ES-I3 (cell line): Measurements from ENCODE around the gene ADGRA1.

Source experiments
- H3K36me3 ChIP-seq: 2 replicates; pipeline ENCODE4 v1.6.1; 2013; ENCODE audit warnings: mild to moderate bottlenecking, low read length, control low read depth, moderate library complexity; ENCODE audit not compliant: insufficient read depth
- H3K4me1 ChIP-seq: 2 replicates; pipeline ENCODE4 v1.6.1; 2013; ENCODE audit warnings: mild to moderate bottlenecking, control low read depth, low read length; ENCODE audit not compliant: insufficient read depth
- H3K9ac ChIP-seq: 2 replicates; pipeline ENCODE4 v1.6.1; 2013; ENCODE audit warnings: low read depth, mild to moderate bottlenecking, low read length, moderate library complexity
- H3K9me3 ChIP-seq: 2 replicates; pipeline ENCODE4 v1.6.1; 2013; ENCODE audit warnings: mild to moderate bottlenecking, low read length, moderate library complexity; ENCODE audit not compliant: control insufficient read depth, insufficient read depth

Gene ADGRA1, protein sequence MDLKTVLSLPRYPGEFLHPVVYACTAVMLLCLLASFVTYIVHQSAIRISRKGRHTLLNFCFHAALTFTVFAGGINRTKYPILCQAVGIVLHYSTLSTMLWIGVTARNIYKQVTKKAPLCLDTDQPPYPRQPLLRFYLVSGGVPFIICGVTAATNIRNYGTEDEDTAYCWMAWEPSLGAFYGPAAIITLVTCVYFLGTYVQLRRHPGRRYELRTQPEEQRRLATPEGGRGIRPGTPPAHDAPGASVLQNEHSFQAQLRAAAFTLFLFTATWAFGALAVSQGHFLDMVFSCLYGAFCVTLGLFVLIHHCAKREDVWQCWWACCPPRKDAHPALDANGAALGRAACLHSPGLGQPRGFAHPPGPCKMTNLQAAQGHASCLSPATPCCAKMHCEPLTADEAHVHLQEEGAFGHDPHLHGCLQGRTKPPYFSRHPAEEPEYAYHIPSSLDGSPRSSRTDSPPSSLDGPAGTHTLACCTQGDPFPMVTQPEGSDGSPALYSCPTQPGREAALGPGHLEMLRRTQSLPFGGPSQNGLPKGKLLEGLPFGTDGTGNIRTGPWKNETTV

DNA sequence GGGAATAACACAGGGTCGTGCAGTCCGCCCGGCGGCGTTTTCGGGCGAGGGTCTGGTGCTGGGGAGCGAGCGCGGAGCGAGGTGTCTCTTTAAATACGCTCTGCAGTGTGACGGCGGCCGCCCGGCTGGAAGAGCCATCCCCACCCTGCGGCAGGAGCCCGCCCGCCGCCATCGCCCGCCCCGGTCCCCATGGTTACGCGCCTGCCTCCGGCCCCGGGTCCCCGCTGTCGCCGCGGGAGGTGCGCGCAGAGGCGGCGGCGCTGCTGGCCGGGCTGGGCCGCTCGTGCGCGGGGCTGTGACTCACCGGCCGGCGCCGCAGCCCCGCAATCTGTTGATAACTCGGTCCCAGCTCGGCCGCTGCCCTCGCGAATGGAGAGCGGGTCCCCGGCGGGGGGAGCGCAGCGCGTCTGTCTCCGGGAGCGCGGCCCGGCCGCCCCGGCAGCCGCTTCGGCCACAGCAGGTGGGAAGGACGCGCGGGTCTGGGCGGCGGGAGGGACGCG lies at the start of gene ADGRA1:
ADGRA1 (plus strand) TSS at position 246 of the 500 bp plus-strand sequence. CDS start 986 bp downstream, outside the sequence.
- Histone ChIP-seq H3K9me3 (no peaks in the 10 kb centered on the region), H3K9ac (peak within 1 kb of the TSS; percentile 53), H3K36me3 (no peaks in the 10 kb centered on the region), H3K4me1 (no peaks in the 10 kb centered on the region)

DNA sequence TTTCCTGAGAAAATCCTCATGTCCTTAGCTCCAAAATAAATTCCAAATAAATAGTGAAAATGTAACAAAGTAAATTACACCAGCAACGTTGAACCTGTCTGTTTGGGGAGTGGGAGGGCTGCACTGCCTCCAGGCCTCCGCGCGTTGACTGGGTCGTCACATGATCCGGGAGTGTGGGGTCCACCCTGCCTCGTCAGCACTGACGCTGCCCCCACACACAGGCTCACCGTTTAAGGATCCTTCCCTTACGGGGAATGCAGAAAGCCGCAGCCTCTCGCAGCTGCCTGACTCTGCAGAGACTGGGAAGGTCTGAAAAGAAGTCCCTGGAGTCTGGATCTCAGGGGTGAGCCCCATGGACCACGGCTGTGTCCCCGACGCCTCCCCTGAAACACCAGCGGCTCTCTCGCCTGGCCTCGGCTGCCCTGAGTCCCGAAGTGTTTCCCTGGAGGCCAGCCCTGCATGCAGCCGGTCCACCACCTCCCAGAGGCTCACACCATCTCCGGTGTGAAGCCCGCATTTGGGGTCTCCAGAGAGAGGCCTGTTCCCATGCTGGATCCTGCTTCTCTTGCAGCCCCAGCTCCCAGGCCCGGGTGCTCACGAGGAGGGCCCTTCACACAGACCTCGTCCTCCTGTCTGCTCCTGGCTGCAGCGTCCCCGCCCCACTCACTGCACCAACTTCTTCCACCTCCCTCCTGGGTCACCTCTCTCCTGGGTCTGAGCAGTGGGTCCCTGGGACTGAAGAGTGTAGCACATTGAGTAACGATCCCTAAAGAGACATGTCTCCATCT lies 49.5 kb upstream of the ADGRA1 start:
- Histone ChIP-seq H3K4me1 (no peaks in the 10 kb centered on the region), H3K9ac (no peak overlapping the region), H3K36me3 (no peaks in the 10 kb centered on the region), H3K9me3 (no peaks in the 10 kb centered on the region)

DNA sequence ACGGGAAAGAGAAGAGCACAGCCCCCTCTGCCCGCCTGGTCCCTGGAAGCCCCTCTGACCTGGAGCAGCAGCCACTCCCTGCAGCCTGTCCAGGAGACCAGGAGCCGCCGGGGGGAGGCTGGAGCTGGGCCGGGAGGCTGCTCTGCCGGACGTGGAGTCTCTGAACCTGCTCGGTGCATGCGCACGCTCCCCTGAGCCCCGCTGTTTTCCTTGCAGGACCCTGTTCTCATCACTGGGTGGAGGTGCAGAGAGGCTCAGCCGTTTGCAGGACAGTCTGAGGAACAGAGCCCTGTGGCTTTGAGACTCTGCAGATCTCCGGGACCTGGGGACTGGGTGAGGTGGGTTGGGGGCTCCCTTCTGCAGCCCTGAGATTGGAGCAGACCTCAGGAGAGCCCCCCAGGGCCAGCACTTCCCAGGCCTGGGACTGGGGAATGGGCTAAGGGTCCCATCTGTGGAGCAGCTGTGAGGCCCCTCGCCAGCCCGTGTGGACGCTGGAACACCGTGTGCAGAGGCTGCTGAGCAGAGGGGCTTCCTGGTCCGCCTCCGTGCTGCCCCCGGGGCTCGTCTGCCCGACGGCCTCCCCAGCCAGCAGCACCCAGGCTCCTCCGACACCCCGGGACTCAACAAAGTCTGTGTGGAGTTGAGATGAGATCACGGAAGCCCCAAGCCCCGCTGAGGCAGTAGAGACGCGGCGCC lies 48.5 kb upstream of the ADGRA1 start:
- H3K9ac ChIP-seq, result no peak overlapping the region
- no peaks in the 10 kb centered on the region for H3K36me3 ChIP-seq
- H3K9me3 ChIP-seq, result no peaks in the 10 kb centered on the region
- no peaks in the 10 kb centered on the region for H3K4me1 ChIP-seq

DNA sequence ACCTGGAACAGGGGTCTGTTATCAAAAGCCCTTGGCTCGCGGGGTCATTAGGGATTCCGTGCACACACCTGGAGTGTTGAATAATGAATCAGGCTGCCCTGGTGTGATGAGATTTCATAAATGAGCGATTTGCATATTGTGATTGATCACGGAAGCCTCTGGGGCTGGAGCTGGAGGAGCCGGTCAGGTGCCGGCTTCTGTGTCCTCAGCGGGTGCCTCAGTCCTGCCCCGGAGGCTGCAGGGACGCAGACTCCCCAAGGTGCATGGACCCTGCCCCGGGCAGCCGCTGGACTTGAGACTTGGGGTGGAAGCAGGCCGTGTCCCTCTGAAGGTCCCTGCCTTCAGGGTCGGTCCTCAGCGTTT lies 47.9 kb upstream of the ADGRA1 start:
- H3K4me1 ChIP-seq, result no peaks in the 10 kb centered on the region
- no peak overlapping the region for H3K9ac ChIP-seq
- H3K9me3 ChIP-seq, result no peaks in the 10 kb centered on the region
- no peaks in the 10 kb centered on the region for H3K36me3 ChIP-seq

DNA sequence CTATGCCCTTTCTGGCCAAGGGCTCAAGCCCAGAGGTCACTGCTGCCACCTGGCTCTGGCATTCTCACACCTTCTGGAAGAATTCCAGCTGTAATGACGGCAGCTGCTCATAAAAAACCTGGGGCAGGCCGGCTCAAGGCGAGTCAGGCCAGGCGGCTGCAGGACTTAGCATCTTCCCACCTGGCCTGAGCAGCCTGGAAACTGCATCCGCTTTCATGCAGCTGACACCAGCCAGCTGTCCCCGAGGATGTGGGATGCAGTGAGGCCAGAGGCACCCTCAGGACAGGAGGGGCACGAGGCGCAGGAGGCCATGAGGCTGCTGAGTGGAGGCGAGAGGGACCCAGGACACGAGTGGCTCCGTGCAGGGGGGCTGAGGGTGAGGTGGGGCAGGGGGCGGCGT lies 47.5 kb upstream of the ADGRA1 start:
- no peak overlapping the region for H3K9ac ChIP-seq
- no peaks in the 10 kb centered on the region for H3K36me3 ChIP-seq
- H3K4me1 ChIP-seq, result no peaks in the 10 kb centered on the region
- H3K9me3 ChIP-seq, result no peaks in the 10 kb centered on the region

DNA sequence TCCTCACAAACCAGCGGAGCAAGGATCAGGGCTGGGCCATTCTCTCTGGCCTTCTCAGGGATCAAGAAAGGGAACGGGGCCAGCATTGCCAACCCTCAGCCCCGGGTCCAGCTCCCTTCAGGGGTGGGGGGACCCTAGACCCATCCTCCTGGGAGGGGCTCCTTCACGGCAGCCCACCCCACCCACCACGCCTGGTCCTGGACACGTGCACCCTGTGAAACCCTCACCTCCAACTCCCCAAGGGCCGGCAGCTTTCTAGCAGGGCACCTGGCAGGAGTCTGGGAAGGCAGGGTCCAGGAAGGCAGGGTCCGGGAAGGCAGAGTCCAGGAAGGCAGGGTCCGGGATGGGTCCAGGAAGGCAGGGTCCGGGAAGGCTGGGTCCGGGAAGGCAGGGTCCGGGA lies 46.6 kb upstream of the ADGRA1 start:
- no peak overlapping the region for H3K9ac ChIP-seq
- H3K9me3 ChIP-seq, result no peaks in the 10 kb centered on the region
- H3K36me3 ChIP-seq, result no peaks in the 10 kb centered on the region
- no peaks in the 10 kb centered on the region for H3K4me1 ChIP-seq

DNA sequence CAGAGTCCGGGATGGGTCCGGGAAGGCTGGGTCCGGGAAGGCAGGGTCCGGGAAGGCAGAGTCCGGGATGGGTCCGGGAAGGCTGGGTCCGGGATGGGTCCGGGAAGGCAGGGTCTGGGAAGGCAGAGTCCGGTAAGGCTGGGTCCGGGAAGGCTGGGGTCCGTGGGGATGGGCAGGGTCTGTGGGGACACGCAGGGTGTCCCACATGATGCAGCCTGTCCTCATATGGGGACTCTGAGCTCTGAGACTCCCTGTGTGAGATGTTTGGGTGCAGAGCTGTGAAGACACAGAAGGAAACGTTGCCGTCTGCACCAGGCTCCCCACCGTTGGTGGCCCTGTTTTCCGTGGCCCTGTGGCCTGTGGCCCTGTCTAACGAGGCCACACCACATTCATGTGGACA lies 45.7 kb upstream of the ADGRA1 start:
- no peaks in the 10 kb centered on the region for H3K4me1 ChIP-seq
- H3K9ac ChIP-seq, result no peak overlapping the region
- H3K9me3 ChIP-seq, result no peaks in the 10 kb centered on the region
- H3K36me3 ChIP-seq, result no peaks in the 10 kb centered on the region

DNA sequence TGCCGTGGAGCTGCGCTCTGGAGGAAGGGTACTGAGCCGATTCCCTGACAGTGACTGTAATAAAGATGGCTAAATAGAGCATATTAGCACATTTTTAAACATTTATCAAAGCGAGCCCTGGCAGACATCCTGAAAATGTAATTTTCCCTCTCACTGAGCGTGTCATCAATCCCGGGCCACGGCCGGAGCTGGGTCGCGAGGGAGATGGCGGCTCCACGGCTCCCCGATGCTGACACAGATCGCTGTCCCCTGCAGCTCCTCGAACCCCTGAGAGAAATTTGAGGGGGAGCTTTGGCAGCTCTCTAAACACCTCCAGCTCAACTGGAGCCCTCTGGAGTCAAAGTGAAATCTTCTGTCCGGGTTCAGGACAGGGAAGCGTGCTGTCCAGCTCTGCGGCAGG lies 44.9 kb upstream of the ADGRA1 start:
- no peak overlapping the region for H3K9ac ChIP-seq
- no peaks in the 10 kb centered on the region for H3K4me1 ChIP-seq
- H3K36me3 ChIP-seq, result no peaks in the 10 kb centered on the region
- no peaks in the 10 kb centered on the region for H3K9me3 ChIP-seq

DNA sequence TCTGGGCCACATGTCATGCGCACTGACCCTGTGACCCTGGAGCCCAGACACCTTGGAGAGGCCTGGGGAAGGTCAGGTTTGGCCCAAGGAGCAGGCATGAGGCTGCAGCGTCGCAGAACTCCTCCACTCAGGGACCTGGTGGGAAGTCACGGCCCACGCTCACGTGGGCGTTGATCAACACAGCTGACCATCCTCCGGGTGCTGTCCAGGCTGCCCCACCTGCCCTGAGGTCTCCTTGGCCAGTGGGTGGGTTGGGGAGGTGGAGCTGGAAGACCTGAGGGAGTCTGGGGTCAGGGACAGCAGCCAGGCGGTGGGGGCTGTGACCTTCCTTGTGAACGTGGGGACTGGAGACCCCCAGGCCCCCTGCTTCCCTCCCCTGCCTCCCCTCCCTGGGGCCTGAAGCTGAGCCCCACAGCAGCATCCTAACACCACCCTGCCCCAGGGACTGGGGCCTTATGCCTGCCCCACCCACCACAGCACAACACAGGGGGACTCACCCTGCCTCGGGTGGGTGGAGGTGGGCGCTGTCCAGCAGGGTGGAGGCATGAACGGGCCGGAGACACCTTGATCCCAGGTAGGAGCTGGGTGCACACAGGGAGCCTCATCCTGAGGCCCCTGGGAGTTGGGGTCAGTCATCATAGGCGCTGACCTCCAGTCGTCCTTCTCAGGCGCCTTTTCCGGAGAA lies 44.0 kb upstream of the ADGRA1 start:
- Histone ChIP-seq H3K9me3 (no peaks in the 10 kb centered on the region), H3K36me3 (no peaks in the 10 kb centered on the region), H3K9ac (no peak overlapping the region)

DNA sequence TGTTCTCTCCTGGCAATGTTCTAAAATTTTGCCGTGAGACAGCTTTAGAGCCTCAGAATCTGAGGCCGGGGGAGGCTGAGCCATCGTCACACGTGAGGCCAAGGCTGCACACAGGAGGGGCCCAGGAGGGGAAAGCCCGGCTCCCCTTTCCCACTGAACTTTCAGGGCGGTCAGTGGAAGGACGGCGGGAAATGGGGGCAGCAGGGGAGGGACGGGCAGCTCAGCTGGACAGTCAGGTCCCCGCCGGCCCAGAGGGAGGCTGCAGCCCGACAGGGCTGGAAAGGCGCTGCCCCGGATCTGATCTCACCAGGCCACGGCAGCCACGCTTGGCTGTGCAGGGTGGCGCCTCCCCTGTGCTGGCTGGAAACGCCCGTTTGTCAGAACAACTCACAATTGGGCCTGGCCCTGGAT lies 43.3 kb upstream of the ADGRA1 start:
- no peak overlapping the region for H3K9ac ChIP-seq
- no peaks in the 10 kb centered on the region for H3K36me3 ChIP-seq
- no peaks in the 10 kb centered on the region for H3K9me3 ChIP-seq
- H3K4me1 ChIP-seq, result no peaks in the 10 kb centered on the region

More for the DNA sequence above, 44.0 kb upstream of the ADGRA1 start:
- no peaks in the 10 kb centered on the region for H3K4me1 ChIP-seq

DNA sequence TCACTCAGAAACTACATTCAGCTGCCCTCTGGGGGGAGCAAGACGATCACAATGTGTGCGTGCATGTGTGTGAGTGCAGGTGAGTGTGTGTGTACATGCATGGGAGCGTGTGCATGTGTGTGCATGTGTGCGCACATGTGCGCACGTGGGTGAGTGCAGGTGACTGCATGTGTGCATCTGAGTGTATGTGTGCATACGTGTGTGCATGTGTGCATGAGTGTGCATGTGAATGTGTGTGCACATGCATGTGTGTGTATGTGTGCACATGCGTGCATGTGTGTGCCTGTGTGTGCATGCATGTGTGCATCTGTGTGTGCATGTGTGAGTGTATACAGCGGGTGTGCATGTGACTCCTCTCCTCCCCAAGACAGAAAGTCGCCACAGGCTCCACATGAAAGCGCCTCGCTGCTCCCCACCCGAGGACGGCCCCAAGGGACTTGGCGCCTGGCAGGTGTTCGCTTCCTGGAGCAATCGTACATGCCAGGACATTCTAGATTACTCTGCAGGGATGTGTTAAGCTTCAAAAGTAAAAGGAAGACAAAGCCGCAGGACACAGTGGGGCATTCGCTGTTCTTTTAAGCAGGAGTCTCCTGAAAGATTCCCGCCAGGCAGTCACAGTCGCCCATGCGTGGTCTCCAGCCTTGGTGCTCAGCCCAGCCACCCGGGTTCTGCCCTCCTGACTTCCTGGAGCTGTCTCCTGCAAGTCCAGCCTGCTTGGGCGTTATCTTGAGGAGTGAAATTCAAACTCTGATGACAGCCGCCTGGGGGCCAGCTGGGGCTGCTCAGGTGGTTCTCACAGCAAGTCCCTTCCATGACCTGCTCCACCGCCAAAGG lies 42.0 kb upstream of the ADGRA1 start:
- Histone ChIP-seq H3K9me3 (no peaks in the 10 kb centered on the region), H3K36me3 (no peaks in the 10 kb centered on the region), H3K9ac (no peak overlapping the region), H3K4me1 (no peaks in the 10 kb centered on the region)

DNA sequence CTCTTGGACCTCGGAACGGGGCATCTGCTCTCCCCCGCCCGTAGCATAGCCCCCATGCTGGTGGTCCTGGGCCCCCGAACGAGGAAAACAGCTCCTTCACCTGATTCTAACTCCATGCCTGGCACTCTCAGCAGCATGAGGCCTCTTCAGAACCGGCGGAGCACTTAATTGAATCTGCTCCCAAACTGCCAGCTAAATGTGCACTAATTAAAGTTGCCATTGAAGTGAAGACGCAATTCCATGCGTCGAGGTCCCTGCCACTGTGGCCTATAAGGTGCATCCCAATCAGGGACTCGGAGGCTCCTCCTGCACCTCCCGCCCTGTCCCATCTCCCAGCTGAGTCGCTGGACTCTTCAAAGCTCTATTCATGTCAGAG lies 41.3 kb upstream of the ADGRA1 start:
- Histone ChIP-seq H3K4me1 (no peaks in the 10 kb centered on the region), H3K9me3 (no peaks in the 10 kb centered on the region), H3K9ac (no peak overlapping the region), H3K36me3 (no peaks in the 10 kb centered on the region)

DNA sequence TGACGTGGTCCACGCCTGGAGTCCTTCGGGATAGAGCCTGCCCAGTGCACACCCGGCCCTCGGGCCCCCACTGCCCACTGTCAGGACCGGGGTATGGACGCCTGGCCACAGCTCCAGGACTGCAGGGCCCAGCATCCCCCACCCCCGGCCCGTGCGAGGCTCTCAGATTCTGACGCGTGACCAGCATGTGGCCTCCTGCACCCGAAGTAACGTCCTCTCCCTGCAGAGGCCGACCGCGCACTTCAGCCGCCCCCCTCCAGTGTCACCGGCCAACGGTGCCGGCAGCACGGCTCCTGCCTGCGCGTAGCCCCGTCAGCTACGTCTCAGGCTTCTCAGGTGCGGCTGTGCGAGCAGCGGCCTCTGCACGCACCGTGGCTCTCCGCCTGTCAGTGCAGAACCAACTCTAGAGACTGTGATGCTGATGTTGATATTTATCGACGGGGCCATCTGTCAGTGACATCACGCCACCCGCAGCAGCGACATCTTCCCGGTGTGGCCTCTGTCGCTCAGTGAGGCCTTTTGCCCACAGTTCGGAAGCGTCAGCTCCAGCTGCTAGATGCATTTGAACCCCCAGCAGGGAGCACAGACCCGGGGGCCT lies 40.1 kb upstream of the ADGRA1 start:
- H3K9ac ChIP-seq, result no peak overlapping the region
- H3K36me3 ChIP-seq, result no peaks in the 10 kb centered on the region
- H3K9me3 ChIP-seq, result no peaks in the 10 kb centered on the region
- H3K4me1 ChIP-seq, result no peaks in the 10 kb centered on the region
